PC-9 (cell line): ENCODE results near the gene CASQ1. TPM values are rescaled to one million over a fixed set of nuclear protein-coding genes. Genes with fewer than 3 reads are reported as not detected.
A peak's percentile ranks its signal among the peaks of the same experiment; 100 is the strongest.

Experiments used
- BruUV-seq: library from RNA; stranded (reverse); fragments of 400-500 nt; replicated peaks from 2 replicates; lab custom pipeline; 2021; lab: Mats Ljungman, UMichigan
- CTCF ChIA-PET: fragments of 300-600 bp; sonication (Branson Sonifier 250); formaldehyde crosslinking; loops from one replicate; lab custom pipeline; 2022; ENCODE audit warnings: antibody characterized with exemption; lab: Charles Lee
- POLR2A ChIA-PET: fragments of 300-600 bp; sonication (Branson Sonifier 250); formaldehyde crosslinking; loops from one replicate; lab custom pipeline; 2022; ENCODE audit warnings: antibody characterized with exemption; ENCODE audit not compliant: unreplicated experiment; lab: Charles Lee
- DNase-seq, 2 experiments: peaks; one replicate each; pipeline versions ENCODE4 v3.0.0 to v3.0.0-alpha.2; 2015 to 2022; ENCODE audit warnings: mixed read lengths in 1 of 2
- H2AFZ ChIP-seq: fragments of 200-600 bp; sonication (generic); 2 replicates; pipeline ENCODE4 v1.8.1; 2017; ENCODE audit warnings: antibody characterized with exemption
- H3F3A ChIP-seq: fragments of 200-600 bp; sonication (generic); 2 replicates; pipeline ENCODE4 v1.8.1; 2017; ENCODE audit warnings: antibody characterized with exemption, mild to moderate bottlenecking, low read depth; ENCODE audit not compliant: insufficient read depth
- H3K27ac ChIP-seq: fragments of 200-600 bp; sonication (generic); 2 replicates; pipeline ENCODE4 v1.6.1; 2016; ENCODE audit warnings: mixed run types
- H3K27me3 ChIP-seq: fragments of 200-600 bp; sonication (generic); 2 replicates; pipeline ENCODE4 v1.6.1; 2016; ENCODE audit warnings: low read depth, mixed run types; ENCODE audit not compliant: insufficient read depth
- H3K36me3 ChIP-seq: fragments of 200-600 bp; sonication (generic); 2 replicates; pipeline ENCODE4 v1.6.1; 2016; ENCODE audit warnings: low read depth, mixed run types
- H3K4me1 ChIP-seq: fragments of 200-600 bp; sonication (generic); replicated peaks from 2 replicates; pipeline ENCODE4 v1.6.1; 2016; ENCODE audit warnings: mixed run types; ENCODE audit not compliant: insufficient read depth
- H3K4me2 ChIP-seq: fragments of 200-600 bp; sonication (generic); 2 replicates; pipeline ENCODE4 v1.6.1; 2017; ENCODE audit warnings: mixed run types
- H3K4me3 ChIP-seq: fragments of 200-600 bp; sonication (generic); 2 replicates; pipeline ENCODE4 v1.6.1; 2016; ENCODE audit warnings: mixed run types
- H3K79me2 ChIP-seq: fragments of 200-600 bp; sonication (generic); 2 replicates; pipeline ENCODE4 v1.6.1; 2017; ENCODE audit warnings: low read depth, mixed run types
- H3K9me2 ChIP-seq: fragments of 200-600 bp; sonication (generic); 2 replicates; pipeline ENCODE4 v1.8.1; 2017; ENCODE audit warnings: mild to moderate bottlenecking; ENCODE audit not compliant: insufficient read depth
- H3K9me3 ChIP-seq: fragments of 200-600 bp; sonication (generic); 2 replicates; pipeline ENCODE4 v1.8.1; 2016; ENCODE audit warnings: low read depth; ENCODE audit not compliant: insufficient read depth
- H4K20me1 ChIP-seq: fragments of 200-600 bp; sonication (generic); 2 replicates; pipeline ENCODE4 v1.8.1; 2017; ENCODE audit not compliant: insufficient read depth
- EZH2 ChIP-seq: fragments of 200-600 bp; sonication (generic); IDR thresholded peaks from 2 replicates; pipeline ENCODE4 v1.8.0; 2017; ENCODE audit warnings: antibody characterized with exemption, low read depth
- intact Hi-C: fragments of 100-400 bp; cut with micrococcal nuclease; formaldehyde crosslinking; loops from one replicate; pipeline ENCODE4 v1.10.0; 2022; ENCODE audit not compliant: unreplicated experiment
- total RNA-seq: library from RNA; stranded (reverse); gene quantifications from 2 replicates; pipeline ENCODE4 v1.2.3, GENCODE V29; 2021
- TF ChIP-seq, protein P1 (sequence below): fragments of 200-600 bp; sonication (generic); conservative IDR thresholded peaks from 2 replicates; pipeline ENCODE4 v1.6.1; 2017; ENCODE audit warnings: mixed run types, antibody characterized with exemption, mild to moderate bottlenecking, moderate library complexity

The CASQ1 gene
- total RNA-seq, 1 experiment from 2014 or later, result not detected

GRCh38 chr1:160211046-160211790 is 20.8 kb downstream of the CASQ1 start:
- H3K4me3 ChIP-seq, result no peak overlapping the region
- peaks cover 26% of the 10 kb centered on the region; the same call in 1 of the 2 replicates for H3K36me3 ChIP-seq
- intact Hi-C loops, result no loop called here
- H3K4me2 ChIP-seq, result no peak overlapping the region
- peaks cover 37% of the 10 kb centered on the region for H3F3A ChIP-seq
- ChIA-PET POLR2A (interaction anchor here (0.5 to 0.7 kb wide), 2 partner anchors 144 to 700 kb away, joined by 3 to 4 read pairs; no protein-coding TSS in a partner anchor), CTCF (interaction anchor here (1.1 kb wide), 1 partner anchor 18 kb away, joined by 4 read pairs; no protein-coding TSS in a partner anchor)
- H3K79me2 ChIP-seq, result peaks cover 37% of the 10 kb centered on the region
- H3K27me3 ChIP-seq, result no peaks in the 10 kb centered on the region
- peaks cover 19% of the 10 kb centered on the region for H4K20me1 ChIP-seq
- no peak overlapping the region for H3K27ac ChIP-seq
- TF ChIP-seq, protein P1, sequence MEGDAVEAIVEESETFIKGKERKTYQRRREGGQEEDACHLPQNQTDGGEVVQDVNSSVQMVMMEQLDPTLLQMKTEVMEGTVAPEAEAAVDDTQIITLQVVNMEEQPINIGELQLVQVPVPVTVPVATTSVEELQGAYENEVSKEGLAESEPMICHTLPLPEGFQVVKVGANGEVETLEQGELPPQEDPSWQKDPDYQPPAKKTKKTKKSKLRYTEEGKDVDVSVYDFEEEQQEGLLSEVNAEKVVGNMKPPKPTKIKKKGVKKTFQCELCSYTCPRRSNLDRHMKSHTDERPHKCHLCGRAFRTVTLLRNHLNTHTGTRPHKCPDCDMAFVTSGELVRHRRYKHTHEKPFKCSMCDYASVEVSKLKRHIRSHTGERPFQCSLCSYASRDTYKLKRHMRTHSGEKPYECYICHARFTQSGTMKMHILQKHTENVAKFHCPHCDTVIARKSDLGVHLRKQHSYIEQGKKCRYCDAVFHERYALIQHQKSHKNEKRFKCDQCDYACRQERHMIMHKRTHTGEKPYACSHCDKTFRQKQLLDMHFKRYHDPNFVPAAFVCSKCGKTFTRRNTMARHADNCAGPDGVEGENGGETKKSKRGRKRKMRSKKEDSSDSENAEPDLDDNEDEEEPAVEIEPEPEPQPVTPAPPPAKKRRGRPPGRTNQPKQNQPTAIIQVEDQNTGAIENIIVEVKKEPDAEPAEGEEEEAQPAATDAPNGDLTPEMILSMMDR, result no peak
- no peak for TF ChIP-seq EZH2
- H2AFZ ChIP-seq, result no peak overlapping the region
- H3K4me1 ChIP-seq, result peaks cover 15% of the 10 kb centered on the region
- no TSS peak for BruUV-seq
- no peak for DNase-seq
- no peaks in the 10 kb centered on the region for H3K9me2 ChIP-seq
- H3K9me3 ChIP-seq, result no peaks in the 10 kb centered on the region

- TF ChIP-seq EZH2, result no peak
- TF ChIP-seq, protein P1, result no peak
- ChIA-PET CTCF (no interaction called here), POLR2A (no interaction called here)
- Histone ChIP-seq H3K79me2 (peaks cover 8% of the 10 kb centered on the region; the same call in 1 of the 2 replicates), H4K20me1 (peaks cover 13% of the 10 kb centered on the region), H2AFZ (no peak overlapping the region), H3K4me2 (no peak overlapping the region), H3K4me1 (0 out of 2 replicates have a peak, but pooled peaks cover 4% of the 10 kb centered on the region), H3F3A (peaks cover 51% of the 10 kb centered on the region; the same call in 1 of the 2 replicates), H3K27ac (no peak overlapping the region), H3K9me3 (no peaks in the 10 kb centered on the region), H3K9me2 (no peaks in the 10 kb centered on the region), H3K27me3 (no peaks in the 10 kb centered on the region), H3K4me3 (no peak overlapping the region), H3K36me3 (peaks cover 34% of the 10 kb centered on the region; the same call in 1 of the 2 replicates)
- intact Hi-C loops, result loop anchor here (5.0 kb wide), 1 partner anchor 73 kb away; the partner anchor contains the start of gene PEX19
- DNase-seq, result peak in 1 of 2 experiments; percentile 38
- BruUV-seq, result no TSS peak
Measured at GRCh38 chr1:160214481-160215140, 24.2 kb downstream of the CASQ1 start.

DNA sequence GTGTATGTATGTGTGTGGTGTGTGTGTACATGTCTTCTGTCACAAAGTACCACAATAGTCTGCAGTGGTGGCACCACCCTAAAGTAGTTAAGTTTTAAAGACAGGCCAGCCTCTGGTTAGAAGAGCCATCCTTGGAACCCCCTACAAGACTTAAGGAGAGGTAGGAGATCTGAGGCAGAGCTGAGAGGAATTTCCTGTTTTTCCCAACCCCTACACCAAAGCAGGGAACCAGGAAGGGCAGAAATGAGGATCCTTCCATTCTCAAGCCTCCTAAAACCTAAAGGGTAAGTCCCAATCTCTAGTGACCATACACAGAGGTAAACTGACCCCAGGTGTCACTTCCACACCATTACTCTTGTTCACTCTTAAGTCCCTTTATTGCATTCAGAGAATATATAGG is 25.9 kb downstream of the CASQ1 start:
- peaks cover 55% of the 10 kb centered on the region; the same call in 1 of the 2 replicates for H3F3A ChIP-seq
- no TSS peak for BruUV-seq
- no peak for TF ChIP-seq EZH2
- TF ChIP-seq, protein P1, result no peak

More for the DNA sequence above, 25.9 kb downstream of the CASQ1 start:
- no peak overlapping the region for H3K4me3 ChIP-seq
- H3K27ac ChIP-seq, result no peak overlapping the region
- no peaks in the 10 kb centered on the region for H3K79me2 ChIP-seq
- no peak overlapping the region for H3K4me2 ChIP-seq
- CTCF ChIA-PET, result no interaction called here
- no peak for DNase-seq
- H3K9me2 ChIP-seq, result no peaks in the 10 kb centered on the region
- intact Hi-C loops, result loop anchor here (5.0 kb wide), 1 partner anchor 71 kb away; the partner anchor contains the start of gene PEX19
- peaks cover 3% of the 10 kb centered on the region for H4K20me1 ChIP-seq
- H3K27me3 ChIP-seq, result no peaks in the 10 kb centered on the region
- H3K9me3 ChIP-seq, result no peaks in the 10 kb centered on the region
- 0 out of 2 replicates have a peak, but pooled peaks cover 4% of the 10 kb centered on the region for H3K4me1 ChIP-seq
- POLR2A ChIA-PET, result no interaction called here
- no peak overlapping the region for H2AFZ ChIP-seq
- H3K36me3 ChIP-seq, result peaks cover 33% of the 10 kb centered on the region; the same call in 1 of the 2 replicates
